CD4-positive, alpha-beta T cell treated with Interleukin-15 for 1 hour (primary cell): Measurements from ENCODE around the gene CORIN.
"Not testable (repeated sequence)": the region's sequence is repeated elsewhere in the genome, so short reads cannot be mapped to it uniquely, and the experiment has no call there.

ENCODE experiments used
- DNase-seq: peaks from one replicate; pipeline ENCODE4 v3.0.0-alpha.2; 2020

Gene CORIN

DNA sequence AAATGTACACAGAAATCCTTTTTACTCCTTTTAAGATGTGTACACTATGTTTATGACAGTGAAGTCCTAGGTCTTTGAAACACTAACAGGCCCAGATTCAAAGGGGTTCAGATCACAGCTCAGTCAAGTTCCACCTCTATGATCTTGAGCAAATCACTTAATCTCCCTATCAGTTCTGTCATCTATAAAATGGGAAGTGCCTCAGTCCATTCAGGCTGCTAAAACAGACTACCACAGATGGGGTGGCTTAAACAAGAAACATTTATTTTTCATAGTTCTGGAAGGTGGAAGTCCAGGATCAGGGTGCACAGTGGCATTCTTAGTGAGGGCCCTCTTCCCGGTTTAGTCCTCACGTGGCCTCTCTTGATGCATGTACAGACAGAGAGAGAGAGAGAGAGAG lies 117.1 kb downstream of the CORIN start:
- DNase-seq: no peak

- DNase-seq: no peak
These were observed 118.3 kb downstream of the CORIN start for GRCh38 chr4:47719576-47719975.

DNA sequence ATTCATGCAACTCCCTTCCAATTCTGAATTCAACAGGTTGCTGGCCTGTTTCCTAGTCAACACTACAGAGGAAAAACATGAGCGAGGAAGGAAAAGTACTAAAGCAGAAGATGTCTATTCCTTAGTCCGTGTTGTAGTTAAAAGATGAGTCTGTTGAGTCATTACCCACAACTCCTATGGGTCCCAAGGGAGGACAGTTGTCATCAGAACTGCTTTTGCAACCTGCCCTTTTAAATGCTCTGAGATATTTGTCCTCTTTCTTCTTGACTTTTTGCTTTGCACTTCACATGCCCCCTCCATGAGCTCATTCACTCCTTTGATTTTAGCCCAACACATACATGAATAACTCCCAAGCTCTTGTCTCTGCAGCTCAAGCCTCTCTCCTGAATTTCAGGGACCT lies 119.2 kb downstream of the CORIN start:
- no peak for DNase-seq

DNA sequence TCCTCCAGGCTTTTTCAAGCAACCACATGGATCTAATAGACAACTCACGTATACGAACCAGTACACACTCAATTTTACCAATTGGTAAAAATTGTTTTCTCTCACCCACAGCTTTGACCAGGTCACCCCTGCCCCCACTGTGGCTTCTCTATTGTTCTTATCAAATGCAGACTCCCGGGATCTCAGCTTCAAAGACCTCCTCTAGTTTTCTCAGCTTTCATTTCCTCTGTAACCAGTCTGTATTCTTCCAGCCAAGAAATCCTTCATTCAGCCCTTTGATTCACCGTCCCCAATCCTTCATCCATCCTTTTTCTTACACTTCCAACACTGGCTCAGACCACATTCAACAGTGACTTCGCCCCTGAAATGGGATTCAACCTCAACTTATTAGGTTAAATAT lies 120.7 kb downstream of the CORIN start:
- no peak for DNase-seq

DNA sequence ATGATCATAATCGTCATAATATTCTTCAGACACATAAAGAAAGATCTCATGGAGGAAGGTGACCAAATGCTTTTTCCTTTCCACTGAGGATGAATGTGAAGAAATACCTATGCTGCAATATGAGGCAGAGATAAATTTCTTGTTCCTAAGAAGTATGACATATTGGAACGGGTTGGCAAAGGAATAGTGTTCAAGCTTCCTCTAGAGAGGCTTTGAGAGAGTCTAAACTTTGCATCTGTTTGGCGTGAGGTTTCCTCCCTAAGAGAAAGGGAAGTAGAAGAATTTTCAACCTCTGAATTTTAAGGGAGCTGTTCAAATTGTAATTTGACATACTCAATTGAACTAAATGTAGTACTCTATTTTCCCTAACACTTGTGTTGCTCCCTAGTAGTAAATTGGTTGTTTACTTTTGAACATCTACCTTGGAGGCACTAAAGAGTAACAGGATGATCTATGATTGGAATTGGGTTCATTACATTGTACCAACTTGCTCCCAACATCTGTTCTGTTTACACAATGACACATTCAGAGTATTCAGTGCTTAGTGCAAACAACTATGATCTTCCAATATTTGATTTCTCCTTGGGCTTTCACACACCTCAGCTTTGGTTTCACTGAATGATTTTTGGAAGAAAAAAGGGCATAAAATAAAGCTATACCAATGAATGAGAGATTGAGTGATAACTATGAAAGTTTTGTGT lies 122.0 kb downstream of the CORIN start:
- DNase-seq: no peak

DNA sequence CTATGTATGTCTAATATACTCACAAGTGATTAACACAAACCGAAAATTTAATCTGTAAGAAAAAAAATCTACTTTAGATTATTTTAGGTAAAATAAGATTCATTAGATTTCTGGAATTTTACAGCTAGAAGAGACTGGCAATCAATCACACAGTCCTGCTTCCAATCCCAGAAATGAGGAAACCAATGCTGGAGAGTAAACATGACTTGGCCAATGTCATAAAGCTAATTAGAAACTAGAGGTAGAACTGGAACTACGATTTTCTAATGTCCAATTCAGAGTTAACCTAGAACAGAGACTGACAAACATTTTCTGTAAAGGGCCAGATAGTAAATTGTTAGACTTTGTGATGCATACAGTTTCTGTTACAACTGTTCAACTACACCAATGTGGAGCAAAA lies 123.6 kb downstream of the CORIN start:
- no peak for DNase-seq

GRCh38 chr4:47713129-47713834 lies 124.6 kb downstream of the CORIN start:
- DNase-seq: no peak

DNA sequence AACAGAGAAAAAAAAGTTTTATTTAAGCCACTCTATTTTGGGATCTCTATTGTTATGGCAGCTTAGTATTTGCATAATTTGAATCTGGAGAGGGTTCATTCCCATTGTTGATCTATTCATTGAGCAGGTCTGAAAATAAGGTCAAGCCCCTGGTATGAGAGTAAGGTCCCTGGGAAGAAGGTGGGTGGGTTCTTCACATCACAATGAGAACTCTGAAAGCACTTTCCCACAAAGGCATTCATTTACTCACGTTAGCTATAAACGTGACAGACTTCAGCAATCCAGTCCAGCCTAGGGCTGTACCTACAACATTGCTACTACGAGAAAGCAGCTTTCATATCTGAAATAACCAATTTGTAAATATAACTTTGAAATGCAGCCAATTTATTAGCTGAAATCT lies 126.2 kb downstream of the CORIN start:
- no peak for DNase-seq

DNA sequence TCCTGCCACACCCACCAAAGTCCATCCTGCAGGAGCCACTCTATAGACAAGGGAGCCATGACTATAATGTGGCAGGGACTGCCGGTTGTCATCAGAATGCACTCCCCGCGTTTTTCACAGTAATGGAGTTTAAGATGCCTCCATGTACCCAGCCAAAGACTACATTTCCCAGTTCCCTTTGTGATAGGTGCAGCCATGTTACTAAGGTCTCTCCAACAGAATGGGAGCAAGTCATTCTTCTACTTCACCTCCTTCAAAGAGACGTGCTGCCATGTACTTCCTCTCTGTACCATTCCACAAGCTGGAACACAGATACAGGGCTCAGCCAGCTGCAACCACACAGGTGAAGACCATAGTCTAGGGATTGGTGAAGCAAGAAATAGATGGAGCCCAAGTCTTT lies 126.7 kb downstream of the CORIN start:
- DNase-seq: no peak

GRCh38 chr4:47706352-47706751 lies 131.5 kb downstream of the CORIN start:
- DNase-seq: not testable (repeated sequence)

DNA sequence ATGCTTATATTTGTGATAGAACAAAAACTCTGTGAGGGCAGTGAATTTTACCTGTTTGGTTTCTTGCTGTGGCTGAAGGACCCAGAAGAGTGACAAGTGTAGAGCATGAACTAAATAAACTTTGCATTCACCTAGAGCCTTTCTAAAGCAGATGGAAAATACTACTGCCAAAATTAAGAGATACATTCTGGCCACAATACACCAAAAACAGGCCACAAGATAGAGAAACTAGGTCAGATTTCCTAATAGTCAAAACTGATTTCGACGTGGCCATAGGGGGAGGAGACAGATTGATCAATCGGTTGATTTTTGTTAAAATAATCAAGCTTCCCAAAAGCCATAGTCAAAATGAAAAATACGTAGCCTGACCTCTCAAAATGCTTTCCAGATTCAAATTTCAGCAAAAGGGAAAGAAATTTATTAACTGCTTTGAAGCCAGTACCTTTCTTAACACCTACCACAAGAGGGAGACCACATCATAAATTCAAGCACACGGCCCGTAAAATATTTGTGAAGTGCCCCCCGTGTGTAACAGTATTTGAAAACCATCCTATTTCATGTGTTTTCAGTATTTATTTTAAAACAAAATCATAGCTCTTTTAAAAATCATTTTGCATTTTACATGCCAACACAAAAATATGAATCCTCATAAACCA lies 132.4 kb downstream of the CORIN start:
- no peak for DNase-seq

GRCh38 chr4:47704693-47705325 lies 133.1 kb downstream of the CORIN start:
- no peak for DNase-seq

- DNase-seq: no peak
These were observed 133.9 kb downstream of the CORIN start for GRCh38 chr4:47703956-47704355.

DNA sequence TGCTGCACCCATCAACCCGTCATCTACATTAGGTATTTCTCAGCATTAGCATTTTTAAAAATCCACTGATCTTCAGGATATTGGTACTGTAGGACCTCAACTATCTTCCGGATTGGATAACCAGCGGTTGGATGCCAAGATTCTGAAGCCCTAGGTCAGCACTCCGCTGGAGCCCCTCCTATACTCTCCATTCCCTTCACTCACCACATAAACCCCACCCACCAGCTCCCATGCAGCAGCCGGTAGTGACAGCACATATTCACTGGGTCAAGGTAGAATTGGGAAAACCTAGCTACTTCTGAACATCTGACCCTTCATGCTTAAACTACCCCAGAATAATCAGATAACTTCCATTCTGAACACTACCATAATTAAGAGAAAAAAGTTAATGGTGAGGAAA lies 134.9 kb downstream of the CORIN start:
- no peak for DNase-seq

DNA sequence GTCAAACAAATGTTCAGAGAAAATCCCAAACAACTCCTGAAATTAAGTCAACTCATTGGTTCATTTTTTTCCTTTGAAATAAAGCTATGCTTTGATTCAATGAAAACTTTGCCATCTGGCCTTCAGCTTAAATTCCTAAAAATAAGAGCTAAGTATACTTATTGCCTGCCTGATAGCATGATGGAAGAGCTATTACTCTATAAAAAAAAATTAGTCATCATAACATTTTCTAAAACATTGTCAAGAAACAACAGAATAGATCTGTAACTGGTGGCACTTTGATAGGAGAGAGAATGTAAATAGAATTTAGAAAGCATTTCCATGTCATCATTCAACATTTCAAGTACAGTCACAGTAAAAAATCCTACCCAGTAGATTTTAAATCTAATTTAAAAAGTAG lies 136.6 kb downstream of the CORIN start:
- no peak for DNase-seq

GRCh38 chr4:47698837-47699236 lies 139.0 kb downstream of the CORIN start:
- no peak for DNase-seq

- DNase-seq: no peak
These were observed 141.0 kb downstream of the CORIN start for GRCh38 chr4:47696823-47697222.

DNA sequence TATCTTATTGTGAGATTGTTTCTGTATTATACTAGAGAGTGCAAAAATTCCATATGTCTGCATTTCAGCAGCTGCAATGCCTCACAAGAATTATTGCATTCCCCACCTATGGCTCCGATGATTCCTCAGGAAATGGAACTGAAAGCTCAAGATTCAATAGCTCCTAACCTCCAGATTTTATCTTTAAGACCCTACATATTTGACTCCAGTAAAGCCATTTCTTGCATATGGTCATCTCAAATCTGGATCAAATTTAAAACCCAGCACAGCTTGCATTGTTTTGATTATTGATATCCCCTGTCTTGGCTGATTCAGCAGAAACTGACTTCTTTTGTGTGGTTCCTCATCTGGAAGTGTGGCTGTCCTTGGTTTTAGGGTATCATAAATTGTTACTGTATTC lies 142.6 kb downstream of the CORIN start:
- DNase-seq: no peak

DNA sequence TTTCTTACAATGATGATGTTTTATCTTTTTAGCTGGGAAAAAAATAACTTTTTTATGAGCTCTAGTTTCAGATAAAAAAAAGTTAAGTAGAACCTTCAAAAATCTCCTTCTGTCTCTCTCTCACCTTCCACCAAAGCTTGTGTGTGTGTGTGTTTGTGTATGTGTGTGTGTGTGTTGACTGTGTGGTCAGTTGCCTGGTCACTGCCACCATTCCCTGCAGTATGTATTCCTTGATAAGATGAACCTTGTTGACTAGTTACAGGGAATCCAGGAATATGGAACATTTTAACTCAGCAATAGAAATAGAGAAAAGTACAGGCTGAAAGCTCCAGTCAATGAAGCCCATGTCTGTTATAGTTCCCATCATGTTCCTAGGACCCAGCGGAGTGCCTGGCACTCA lies 143.5 kb downstream of the CORIN start:
- DNase-seq: no peak

GRCh38 chr4:47692691-47693090 lies 145.2 kb downstream of the CORIN start:
- no peak for DNase-seq

- not testable (repeated sequence) for DNase-seq
These were observed 146.0 kb downstream of the CORIN start for GRCh38 chr4:47691757-47692383.

DNA sequence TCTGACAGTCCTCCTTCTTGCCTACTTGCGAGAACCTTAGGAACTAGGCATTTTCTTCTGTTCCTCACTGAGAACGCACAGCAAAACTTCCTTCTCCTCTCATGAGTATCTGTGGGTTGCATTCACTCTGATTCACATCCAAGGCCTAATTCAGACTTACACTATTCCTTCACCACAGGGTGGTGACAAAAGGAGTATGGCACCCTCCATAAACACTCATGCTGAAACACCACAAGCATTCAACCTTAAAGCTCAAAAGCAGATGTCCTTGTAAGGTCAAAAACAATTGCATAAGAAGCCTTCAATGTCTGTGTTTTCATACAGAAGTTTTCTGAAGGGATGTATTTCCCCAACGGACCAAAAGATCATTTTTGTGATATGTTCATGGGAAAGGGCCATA lies 147.3 kb downstream of the CORIN start:
- DNase-seq: no peak

- peak; percentile 46 for DNase-seq
These were observed 151.5 kb downstream of the CORIN start for GRCh38 chr4:47686294-47686872.
